GM21528 (cell line): ENCODE measurements around the gene LRRTM2.
"Not testable (repeated sequence)": the region's sequence is repeated elsewhere in the genome, so short reads cannot be mapped to it uniquely, and the experiment has no call there.

Source experiments
- ATAC-seq: cut with Tn5 transposase; IDR thresholded peaks from one replicate; pipeline ENCODE4 v1.9.1; 2021; ENCODE audit warnings: mild to moderate bottlenecking, moderate library complexity; ENCODE audit not compliant: unreplicated experiment, low FRiP score

LRRTM2 gene

DNA sequence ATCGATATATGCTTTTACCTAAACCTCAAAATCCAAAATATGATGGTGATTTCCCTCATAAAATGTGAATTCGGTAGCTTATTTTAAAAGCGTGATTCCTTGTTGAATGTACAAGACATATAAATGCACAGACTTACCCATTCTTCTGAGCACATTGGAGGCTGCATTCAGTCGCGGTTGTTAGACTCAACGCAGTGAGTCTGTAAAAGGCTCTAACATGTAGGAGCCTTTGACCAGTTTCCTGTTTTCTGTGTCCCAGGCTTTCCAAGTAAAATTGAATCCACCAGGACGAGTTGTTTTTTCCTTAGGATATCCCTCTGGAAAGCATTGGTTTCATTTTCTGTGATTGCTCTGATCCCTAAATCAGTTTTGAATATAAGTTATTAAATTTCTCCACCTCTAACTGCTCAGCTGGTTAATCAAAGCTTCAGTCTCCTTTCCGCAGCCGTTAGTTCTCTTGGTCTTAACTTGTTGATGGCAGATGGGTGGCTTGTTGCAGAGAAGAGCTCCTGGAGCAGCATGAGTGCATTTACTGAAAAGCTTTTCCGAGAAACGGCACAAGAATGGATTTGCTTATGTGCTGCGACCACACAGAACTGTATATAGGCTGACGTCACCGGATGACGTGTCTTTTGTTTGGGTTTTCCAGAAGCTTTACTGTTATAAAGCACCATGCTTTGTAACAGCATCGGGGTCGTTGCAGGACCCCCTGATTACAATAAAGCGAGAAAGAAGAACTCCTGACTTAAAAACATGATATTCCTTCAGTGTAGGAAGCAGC, at the start of gene LRRTM2:
Gene LRRTM2, minus strand, starts transcription at position 565 of the 781 bp plus-strand sequence. Its CDS starts 424 bp downstream, at position 141.
- no peak for ATAC-seq

GRCh38 chr5:138922494-138922893, 47.4 kb upstream of the LRRTM2 start:
- no peak for ATAC-seq

- not testable (repeated sequence) for ATAC-seq
Measured at GRCh38 chr5:138921362-138921761, 46.2 kb upstream of the LRRTM2 start.

DNA sequence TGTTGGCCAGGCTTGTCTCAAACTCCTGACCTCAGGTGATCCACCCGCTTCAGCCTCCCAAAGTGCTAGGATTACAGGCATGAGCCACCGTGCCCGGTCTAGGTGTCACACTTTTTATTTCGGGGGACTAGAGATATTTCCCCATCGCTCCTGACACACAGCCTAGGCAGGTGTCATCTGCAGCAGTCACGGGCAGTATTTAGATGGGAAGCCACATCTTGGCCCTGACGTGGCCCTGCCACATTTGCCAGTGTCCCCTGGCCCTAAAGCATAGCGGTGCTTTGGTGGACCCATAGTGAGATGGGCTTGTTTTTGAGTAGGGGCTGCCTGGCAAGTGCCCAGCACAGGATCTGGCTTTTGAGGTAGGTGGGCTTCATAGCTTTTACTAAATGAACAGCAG, 45.0 kb upstream of the LRRTM2 start:
- no peak for ATAC-seq

- ATAC-seq, result no peak
Measured at GRCh38 chr5:138918686-138919085, 43.6 kb upstream of the LRRTM2 start.

DNA sequence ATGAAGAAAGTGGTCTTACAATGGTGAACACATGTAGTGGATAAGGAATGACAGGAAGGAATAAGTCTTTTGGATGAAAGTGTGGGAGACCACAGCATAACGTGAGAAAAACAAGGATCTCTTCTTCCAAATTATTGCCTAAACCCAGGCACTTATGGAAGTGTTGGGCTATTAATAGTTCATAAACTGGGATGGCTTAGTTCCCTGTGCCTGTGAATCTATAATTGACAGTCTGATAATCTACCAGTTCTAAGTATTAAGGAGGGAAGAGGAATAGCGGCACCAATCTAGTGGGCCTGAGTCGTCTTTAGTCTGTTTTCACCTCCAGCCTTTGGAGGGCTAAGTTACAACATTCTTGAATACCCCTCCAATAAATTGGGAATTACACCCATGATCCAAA, 39.2 kb upstream of the LRRTM2 start:
- ATAC-seq, result no peak

GRCh38 chr5:138913773-138914172, 38.6 kb upstream of the LRRTM2 start:
- ATAC-seq, result no peak

- ATAC-seq, result no peak
Measured at GRCh38 chr5:138912093-138912492, 37.0 kb upstream of the LRRTM2 start.

DNA sequence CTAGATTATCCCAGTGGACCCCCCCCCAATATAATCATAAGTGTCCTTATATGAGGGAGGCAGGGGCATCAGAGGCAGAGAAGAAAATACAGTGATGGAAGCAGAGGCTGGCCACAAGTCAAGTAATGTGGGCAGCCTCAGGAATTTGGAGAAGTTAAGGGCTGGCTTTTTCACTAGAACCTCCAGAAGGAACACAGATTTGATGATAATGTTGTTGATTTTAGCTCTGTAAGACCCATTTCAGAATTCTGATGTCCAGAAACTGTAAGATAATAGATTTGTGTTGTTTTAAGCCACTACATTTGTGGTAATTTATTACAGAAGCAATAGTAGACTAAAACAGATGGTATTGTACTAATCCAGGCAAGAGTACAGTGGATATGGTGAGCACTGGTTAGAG, 36.3 kb upstream of the LRRTM2 start:
- no peak for ATAC-seq

DNA sequence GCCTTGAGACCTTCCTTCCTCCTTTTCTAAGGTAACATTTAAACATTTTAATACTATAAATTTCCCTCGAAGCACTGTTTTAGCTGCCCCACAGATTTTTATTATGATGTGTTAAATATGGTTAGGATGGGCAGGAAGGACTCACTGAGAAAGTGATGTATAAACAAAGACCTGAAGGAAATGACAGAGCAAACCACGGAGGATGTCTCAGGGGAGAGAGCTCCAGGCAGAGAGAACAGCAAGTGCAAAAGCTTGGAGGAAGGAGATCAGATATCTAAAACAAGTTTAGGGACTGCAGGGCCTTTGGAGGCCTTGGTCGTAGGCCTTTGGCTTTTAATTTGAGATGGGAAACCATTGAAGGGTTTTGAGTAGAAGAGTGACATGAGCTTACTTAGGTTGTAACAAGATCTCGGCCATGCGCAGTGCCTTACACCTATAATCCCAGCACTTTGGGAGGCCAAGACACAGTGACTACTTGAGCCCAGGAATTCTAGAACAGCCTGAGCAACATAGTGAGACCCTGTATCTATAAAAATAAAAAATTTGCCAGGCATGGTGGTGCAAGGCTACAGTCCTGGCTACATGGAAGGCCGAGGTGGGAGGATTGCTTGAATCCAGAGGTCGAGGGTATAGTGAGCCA, 35.5 kb upstream of the LRRTM2 start:
- ATAC-seq, result no peak

DNA sequence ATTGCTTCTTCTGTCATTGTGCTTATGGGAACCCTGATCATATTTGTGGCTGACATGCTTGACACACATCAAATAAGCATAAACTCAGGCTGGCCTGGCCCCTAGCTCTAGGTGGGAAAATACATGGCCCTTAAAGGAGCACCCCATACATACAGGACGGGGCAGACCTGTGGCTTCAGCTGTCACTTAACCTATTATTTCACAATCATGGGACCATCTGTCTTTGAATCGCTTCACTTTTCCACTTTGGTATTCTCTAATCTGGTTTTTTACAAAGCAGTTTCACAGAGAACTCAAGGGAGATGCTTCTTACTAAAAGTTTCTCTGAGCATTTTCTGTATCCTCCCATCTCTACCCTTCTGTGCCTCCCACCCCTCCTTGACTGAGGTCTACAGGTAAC, 34.6 kb upstream of the LRRTM2 start:
- ATAC-seq, result no peak

DNA sequence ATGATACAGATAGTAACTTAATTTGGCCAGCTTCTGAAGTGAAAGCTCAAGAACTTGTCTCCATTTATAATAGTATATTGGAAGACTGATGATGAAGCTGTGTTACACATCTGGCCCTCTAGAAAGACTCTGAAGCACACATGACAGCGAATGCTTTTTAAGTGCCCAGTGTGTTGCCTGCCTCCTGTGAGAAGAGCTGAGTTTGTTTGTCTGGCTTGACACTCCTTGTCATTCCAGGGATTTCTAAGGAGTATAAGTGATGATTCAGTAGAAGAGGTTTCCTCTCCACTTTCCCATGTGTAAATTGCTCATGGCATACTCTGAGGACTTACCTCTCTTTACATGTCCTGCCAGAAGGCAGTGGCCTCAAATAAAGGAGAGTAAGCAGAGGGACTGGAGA, 30.4 kb upstream of the LRRTM2 start:
- ATAC-seq, result no peak

- no peak for ATAC-seq
Measured at GRCh38 chr5:138903130-138903775, 28.1 kb upstream of the LRRTM2 start.

GRCh38 chr5:138901716-138902115, 26.6 kb upstream of the LRRTM2 start:
- ATAC-seq, result no peak

GRCh38 chr5:138900281-138900965, 25.3 kb upstream of the LRRTM2 start:
- ATAC-seq, result no peak

- no peak for ATAC-seq
Measured at GRCh38 chr5:138898742-138899141, 23.6 kb upstream of the LRRTM2 start.

DNA sequence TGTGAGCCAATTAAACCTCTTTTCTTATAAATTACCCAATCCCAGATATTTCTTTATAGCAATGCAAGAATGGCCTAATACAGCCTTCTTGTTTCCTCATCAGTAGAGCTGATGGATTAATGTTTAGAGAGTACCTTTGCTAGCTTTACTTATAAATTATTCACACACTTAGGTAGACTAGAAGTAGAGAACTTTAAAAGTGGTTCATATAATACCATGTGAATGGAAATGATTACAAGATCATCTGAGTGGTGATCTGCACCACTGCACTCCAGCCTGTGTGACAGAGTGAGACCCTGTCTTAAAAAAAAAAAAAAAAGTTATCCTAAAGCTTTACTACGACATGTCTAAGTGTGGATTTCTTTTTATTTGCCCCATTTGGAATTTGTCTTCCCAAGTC, 23.2 kb upstream of the LRRTM2 start:
- no peak for ATAC-seq

DNA sequence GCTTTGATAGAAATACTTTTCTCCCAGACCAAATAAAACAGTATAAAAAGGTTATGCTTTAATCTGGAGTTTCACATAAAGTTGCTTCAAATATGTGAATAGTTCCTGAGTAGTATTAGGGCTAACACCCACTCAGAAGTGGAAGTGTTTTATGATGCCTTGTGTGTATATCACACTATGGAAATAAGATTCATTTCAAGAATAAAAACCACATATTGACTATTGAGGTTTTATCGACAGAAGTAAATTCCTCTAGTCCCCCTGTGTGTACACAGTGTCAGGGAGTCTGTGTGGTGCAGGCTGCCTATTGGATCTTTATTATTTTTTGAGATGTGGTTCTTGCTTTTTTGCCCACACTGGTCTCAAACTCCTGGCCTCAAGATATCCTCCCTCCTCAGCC, 20.8 kb upstream of the LRRTM2 start:
- no peak for ATAC-seq

DNA sequence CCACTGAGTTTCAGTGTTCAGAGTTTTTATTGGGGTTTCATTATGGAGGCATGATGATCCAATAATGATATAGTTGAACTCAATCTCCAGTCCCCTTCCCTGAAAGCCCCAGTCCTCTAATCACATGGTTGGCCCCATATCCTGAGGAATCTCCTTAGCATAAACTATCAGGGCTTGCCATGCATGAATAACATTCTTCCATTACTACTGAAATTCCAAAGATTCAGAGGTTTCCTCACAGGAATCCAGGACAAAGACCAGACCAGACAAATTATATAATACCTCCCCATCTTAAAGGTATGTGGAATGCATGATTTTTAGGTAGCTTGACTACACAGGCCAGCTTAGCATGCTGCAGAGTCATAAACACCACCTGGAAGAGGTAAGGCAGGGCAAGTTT, 15.5 kb upstream of the LRRTM2 start:
- no peak for ATAC-seq

DNA sequence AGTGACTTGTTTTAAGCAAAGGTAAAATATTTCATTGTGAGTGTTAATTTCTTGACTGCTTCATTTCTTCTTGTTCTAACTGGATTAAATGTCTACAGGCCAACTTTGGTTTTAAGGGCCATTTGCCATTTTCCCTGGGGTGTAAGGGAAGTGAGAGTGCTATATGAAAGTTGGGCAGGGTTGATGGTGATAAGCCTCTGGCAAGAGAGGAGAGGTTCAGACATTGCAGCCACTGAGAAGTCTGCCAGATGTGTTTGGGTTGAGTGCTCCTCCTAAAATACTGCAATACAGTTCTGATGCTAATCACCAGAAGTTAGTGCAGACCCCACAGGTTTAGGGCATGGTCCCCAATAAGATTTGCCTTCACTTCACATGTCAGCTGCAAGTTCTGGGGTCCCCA, 14.9 kb upstream of the LRRTM2 start:
- no peak for ATAC-seq

DNA sequence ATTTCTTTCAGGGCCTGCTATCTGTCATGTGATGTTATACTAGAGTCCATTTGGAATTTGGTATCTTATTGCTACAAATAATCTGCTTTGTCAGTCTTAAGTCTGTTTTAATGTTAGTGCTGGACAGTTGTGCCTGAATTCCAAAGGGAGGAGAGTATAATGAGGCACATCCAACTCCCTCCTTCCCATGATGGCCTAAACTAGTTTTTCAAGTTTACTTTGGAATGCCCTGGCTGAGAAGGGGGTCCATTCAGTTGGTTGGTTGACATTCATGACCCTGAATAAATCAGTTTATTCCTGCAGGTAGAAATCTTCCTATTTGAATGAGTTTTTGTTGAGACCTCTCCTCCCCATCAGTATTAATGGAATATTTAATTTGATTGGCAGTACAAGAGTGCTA, 9.4 kb upstream of the LRRTM2 start:
- no peak for ATAC-seq
